GM12878 (cell line): ENCODE results near the gene DAPK2. TPM values are rescaled to one million over a fixed set of nuclear protein-coding genes. Genes with fewer than 3 reads are reported as not detected.

Experiments used
- ATAC-seq: fragments of 200-7000 bp; cut with Tn5 transposase; 3 replicates; pipeline ENCODE4 v1.9.1; 2020; ENCODE audit warnings: mild to moderate bottlenecking, moderate library complexity
- BruUV-seq: library from RNA; stranded (reverse); fragments of 400-500 nt; replicated peaks from 2 replicates; lab custom pipeline; 2021; lab: Mats Ljungman, UMichigan
- CTCF ChIA-PET: fragments of 300-600 bp; sonication (Branson Sonifier 250); formaldehyde crosslinking; extraction: SDS; loops from one replicate; lab custom pipeline; 2021; ENCODE audit warnings: inconsistent platforms; lab: Yijun Ruan, JAX
- POLR2A ChIA-PET: fragments of 350-600 bp; formaldehyde crosslinking; extraction: SDS; loops from one replicate; lab custom pipeline; 2021; ENCODE audit warnings: inconsistent platforms; lab: Charles Lee
- RAD21 ChIA-PET: fragments of 300-600 bp; sonication (Branson Sonifier 250); formaldehyde crosslinking; loops from one replicate; lab custom pipeline; 2023; ENCODE audit warnings: antibody characterized with exemption; ENCODE audit not compliant: unreplicated experiment; lab: Charles Lee
- SMC1A ChIA-PET: fragments of 300-600 bp; sonication (Branson Sonifier 250); formaldehyde crosslinking; loops from one replicate; lab custom pipeline; 2023; ENCODE audit not compliant: unreplicated experiment, uncharacterized antibody; lab: Charles Lee
- DNase-seq: peaks from one replicate; pipeline ENCODE4 v3.0.0-alpha.2; 2011; ENCODE audit warnings: low read depth, low spot score
- FAIRE-seq: peaks from 3 replicates; lab custom pipeline; 2011; peaks lifted over from hg19 to GRCh38; lab: Jason Lieb, UNC
- H2AFZ ChIP-seq: 2 replicates; pipeline ENCODE4 v1.6.0; 2011; ENCODE audit warnings: low read depth, low read length, control low read depth; ENCODE audit not compliant: control insufficient read depth
- H3K27ac ChIP-seq: 2 replicates; pipeline ENCODE4 v1.5.1; 2011; ENCODE audit warnings: control low read depth; ENCODE audit not compliant: control insufficient read depth, insufficient read depth
- H3K27me3 ChIP-seq, 2 experiments: replicated peaks in 1 of 2; 2 replicates each; pipeline versions ENCODE4 v1.6.0 to v1.6.1; 2011; ENCODE audit warnings: low read length in 1 of 2; ENCODE audit not compliant: control insufficient read depth in 2 of 2, insufficient read depth in 2 of 2
- H3K36me3 ChIP-seq, 2 experiments: 2 replicates each; pipeline ENCODE4 v1.5.1; 2011; ENCODE audit warnings: low read length in 1 of 2; ENCODE audit not compliant: control insufficient read depth in 2 of 2, insufficient read depth in 2 of 2
- H3K4me1 ChIP-seq: 2 replicates; pipeline ENCODE4 v1.6.1; 2011; ENCODE audit warnings: mild to moderate bottlenecking, low read length, moderate library complexity, mixed read lengths; ENCODE audit not compliant: control insufficient read depth, insufficient read depth
- H3K4me2 ChIP-seq: 2 replicates; pipeline ENCODE4 v1.6.0; 2011; ENCODE audit warnings: control low read depth; ENCODE audit not compliant: control insufficient read depth, insufficient read depth
- H3K4me3 ChIP-seq: fragments of 200-600 bp; sonication (generic); 2 replicates; pipeline ENCODE4 v1.5.1; 2016
- H3K79me2 ChIP-seq: 2 replicates; pipeline ENCODE4 v1.6.0; 2011; ENCODE audit warnings: low read length; ENCODE audit not compliant: control insufficient read depth, insufficient read depth
- H3K9ac ChIP-seq: 2 replicates; pipeline ENCODE4 v1.8.0; 2011; ENCODE audit warnings: low read length, control low read depth, mixed read lengths; ENCODE audit not compliant: control insufficient read depth, insufficient read depth
- H3K9me3 ChIP-seq: replicated peaks from 3 replicates; pipeline ENCODE4 v1.5.1; 2011; ENCODE audit warnings: mild to moderate bottlenecking, low read length; ENCODE audit not compliant: control insufficient read depth, insufficient read depth
- H4K20me1 ChIP-seq: 2 replicates; pipeline ENCODE4 v1.6.0; 2011; ENCODE audit not compliant: control insufficient read depth, insufficient read depth
- EGR1 ChIP-seq, 2 experiments: IDR thresholded peaks; 1 replicate in 1 of 2; 2 replicates in 1 of 2; pipeline ENCODE4 v1.6.1; 2011 to 2012; ENCODE audit warnings: low read depth in 2 of 2, low read length in 2 of 2, borderline replicate concordance in 1 of 2, mild to moderate bottlenecking in 1 of 2, moderate library complexity in 1 of 2
- EP300 ChIP-seq, 2 experiments: fragments of 150-350 bp in 1 of 2; IDR thresholded peaks; 2 replicates each; pipeline ENCODE4 v1.6.1; 2011 to 2012; ENCODE audit warnings: low read depth in 2 of 2, low read length in 2 of 2, borderline replicate concordance in 1 of 2, improper control_type of control experiment in 1 of 2, inconsistent platforms in 1 of 2; ENCODE audit not compliant: control insufficient read depth in 1 of 2
- JUNB ChIP-seq: IDR thresholded peaks from 2 replicates; pipeline ENCODE4 v1.6.1; 2016; ENCODE audit warnings: antibody characterized with exemption, mild to moderate bottlenecking
- KDM1A ChIP-seq: fragments of 200-600 bp; sonication (generic); IDR thresholded peaks from 2 replicates; pipeline ENCODE4 v1.6.1; 2016; ENCODE audit warnings: borderline replicate concordance
- SUZ12 ChIP-seq: fragments of 200-600 bp; sonication (generic); IDR thresholded peaks from one replicate; pipeline ENCODE4 v1.6.1; 2018; ENCODE audit warnings: antibody characterized with exemption, mild to moderate bottlenecking; ENCODE audit not compliant: unreplicated experiment
- TAF1 ChIP-seq: IDR thresholded peaks from 2 replicates; pipeline ENCODE4 v1.6.1; 2011; ENCODE audit warnings: mild to moderate bottlenecking, low read depth, low read length, borderline replicate concordance
- ZNF274 ChIP-seq: IDR thresholded peaks from one replicate; pipeline ENCODE4 v1.8.0; 2011; ENCODE audit not compliant: insufficient read length, insufficient read depth
- ZNF384 ChIP-seq: IDR thresholded peaks from 2 replicates; pipeline ENCODE4 v1.6.1; 2012; ENCODE audit warnings: low read depth, mild to moderate bottlenecking, low read length, improper control_type of control experiment, borderline replicate concordance
- WGBS: methylation state at CpG from one replicate; pipeline ENCODE4 v1.1.6; 2016; ENCODE audit warnings: low lambda C conversion rate; ENCODE audit not compliant: insufficient replicate concordance, insufficient coverage; ENCODE audit errors: missing lambda C conversion rate; 5-methylcytosine and 5-hydroxymethylcytosine counted together
- in situ Hi-C: fragments of 300-500 bp; cut with MboI; formaldehyde crosslinking; loops from 9 replicates; pipeline ENCODE4 v1.14.3; 2018; ENCODE audit warnings: mixed read lengths
- intact Hi-C: fragments of 100-400 bp; cut with micrococcal nuclease; formaldehyde crosslinking; loops from one replicate; pipeline ENCODE4 v1.14.2; 2022; ENCODE audit not compliant: unreplicated experiment
- polyA plus RNA-seq, 11 experiments: library from polyadenylated mRNA; depleted of rRNA in 4 of 11; unstranded in 6 of 11; stranded (reverse) in 5 of 11; fragments of >200 nt; fragmentation: Nextera tagmentation in 4 of 11; fragmentation: Illumina TruSeq in 1 of 11; extraction: Ambion mirVana in 4 of 11; extraction: Trizol in 1 of 11; gene quantifications; 1 replicate in 1 of 11; 2 replicates in 10 of 11; pipeline versions ENCODE4 v1.2.1 to v1.2.3, GENCODE V29; 2011 to 2016; ENCODE audit warnings: inconsistent platforms in 2 of 11, missing spikeins in 2 of 11, low read depth in 1 of 11
- total RNA-seq, 4 experiments: library from RNA; depleted of rRNA in 3 of 4; stranded (reverse); fragments of >200 nt in 3 of 4; fragmentation: Illumina TruSeq in 1 of 4; extraction: Trizol in 1 of 4; gene quantifications; 2 replicates each; pipeline versions ENCODE4 v1.2.1 to v1.2.3, GENCODE V29; 2013 to 2021
- TF ChIP-seq, protein P1 (sequence below): IDR thresholded peaks from 2 replicates; pipeline ENCODE4 v1.6.1; 2012; ENCODE audit warnings: low read depth, low read length, improper control_type of control experiment
- TF ChIP-seq, protein P2 (sequence below): fragments of 450-650 bp; IDR thresholded peaks from 2 replicates; pipeline ENCODE4 v1.6.1; 2016; ENCODE audit warnings: mild to moderate bottlenecking
- TF ChIP-seq, protein P3 (sequence below): IDR thresholded peaks from 2 replicates; pipeline ENCODE4 v1.6.1; 2011; ENCODE audit warnings: low read depth, mild to moderate bottlenecking, low read length, moderate library complexity, borderline replicate concordance; ENCODE audit errors: extremely low read depth
- TF ChIP-seq, protein P4 (sequence below): fragments of 450-650 bp; IDR thresholded peaks from 2 replicates; pipeline ENCODE4 v1.6.1; 2018; ENCODE audit warnings: mild to moderate bottlenecking, low read depth, moderate library complexity; ENCODE audit not compliant: partially characterized antibody

Gene DAPK2
- total and polyA plus RNA-seq, 10 of the 15 experiments (the other 5 are each of a cell fraction or from before 2014, with no cell fraction given) = 0.69 to 8.4 (median 4.1) TPM

DNA sequence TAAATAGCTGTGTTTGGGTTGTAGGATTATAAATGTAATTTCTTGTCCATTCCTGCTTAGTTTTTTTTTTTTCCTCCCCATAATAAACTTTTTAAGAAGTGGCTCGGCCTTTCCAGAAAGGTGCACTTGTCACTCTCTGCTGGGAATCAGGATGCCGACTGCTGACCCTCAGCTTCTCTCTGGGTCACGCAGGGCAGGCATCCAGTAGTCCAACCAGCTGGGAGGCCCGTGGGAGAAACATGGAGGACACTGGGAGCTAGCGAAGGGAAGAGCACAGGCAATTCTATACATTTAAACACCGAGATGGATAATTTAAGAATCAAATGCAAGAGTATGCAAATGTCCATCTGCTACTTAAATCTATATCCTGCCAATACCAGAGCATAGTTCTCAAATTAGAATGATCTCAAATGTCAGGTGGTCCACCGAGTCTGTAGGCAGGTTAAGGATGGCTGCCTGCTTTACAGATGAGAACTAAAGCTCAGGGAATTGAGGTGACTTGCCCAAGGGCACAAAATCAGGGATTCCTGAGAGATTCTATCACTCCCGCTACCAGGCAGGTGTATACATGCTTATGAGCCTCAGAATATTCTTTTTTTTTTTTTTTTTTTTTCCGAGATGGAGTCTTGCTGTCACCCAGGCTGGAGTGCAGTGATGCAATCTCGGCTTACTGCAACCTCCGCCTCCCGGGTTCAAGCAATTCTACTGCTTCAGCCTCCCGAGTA, 64.5 kb downstream of the DAPK2 start (continued):
- TF ChIP-seq EGR1 (IDR thresholded peaks at IDR 0.05; ENCODE audit: borderline replicate concordance in 1 of 2, low read depth in 2 of 2, low read length in 2 of 2) = no peak
- TF ChIP-seq KDM1A = no peak
- no peak for TF ChIP-seq TAF1
- TF ChIP-seq SUZ12 = no peak
- TF ChIP-seq, protein P1, sequence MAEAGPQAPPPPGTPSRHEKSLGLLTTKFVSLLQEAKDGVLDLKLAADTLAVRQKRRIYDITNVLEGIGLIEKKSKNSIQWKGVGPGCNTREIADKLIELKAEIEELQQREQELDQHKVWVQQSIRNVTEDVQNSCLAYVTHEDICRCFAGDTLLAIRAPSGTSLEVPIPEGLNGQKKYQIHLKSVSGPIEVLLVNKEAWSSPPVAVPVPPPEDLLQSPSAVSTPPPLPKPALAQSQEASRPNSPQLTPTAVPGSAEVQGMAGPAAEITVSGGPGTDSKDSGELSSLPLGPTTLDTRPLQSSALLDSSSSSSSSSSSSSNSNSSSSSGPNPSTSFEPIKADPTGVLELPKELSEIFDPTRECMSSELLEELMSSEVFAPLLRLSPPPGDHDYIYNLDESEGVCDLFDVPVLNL = no peak
- TF ChIP-seq JUNB = no peak
- TF ChIP-seq ZNF384 = no peak
- TF ChIP-seq ZNF274 = no peak
- TF ChIP-seq, protein P2, sequence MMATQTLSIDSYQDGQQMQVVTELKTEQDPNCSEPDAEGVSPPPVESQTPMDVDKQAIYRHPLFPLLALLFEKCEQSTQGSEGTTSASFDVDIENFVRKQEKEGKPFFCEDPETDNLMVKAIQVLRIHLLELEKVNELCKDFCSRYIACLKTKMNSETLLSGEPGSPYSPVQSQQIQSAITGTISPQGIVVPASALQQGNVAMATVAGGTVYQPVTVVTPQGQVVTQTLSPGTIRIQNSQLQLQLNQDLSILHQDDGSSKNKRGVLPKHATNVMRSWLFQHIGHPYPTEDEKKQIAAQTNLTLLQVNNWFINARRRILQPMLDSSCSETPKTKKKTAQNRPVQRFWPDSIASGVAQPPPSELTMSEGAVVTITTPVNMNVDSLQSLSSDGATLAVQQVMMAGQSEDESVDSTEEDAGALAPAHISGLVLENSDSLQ = no peak

DNA sequence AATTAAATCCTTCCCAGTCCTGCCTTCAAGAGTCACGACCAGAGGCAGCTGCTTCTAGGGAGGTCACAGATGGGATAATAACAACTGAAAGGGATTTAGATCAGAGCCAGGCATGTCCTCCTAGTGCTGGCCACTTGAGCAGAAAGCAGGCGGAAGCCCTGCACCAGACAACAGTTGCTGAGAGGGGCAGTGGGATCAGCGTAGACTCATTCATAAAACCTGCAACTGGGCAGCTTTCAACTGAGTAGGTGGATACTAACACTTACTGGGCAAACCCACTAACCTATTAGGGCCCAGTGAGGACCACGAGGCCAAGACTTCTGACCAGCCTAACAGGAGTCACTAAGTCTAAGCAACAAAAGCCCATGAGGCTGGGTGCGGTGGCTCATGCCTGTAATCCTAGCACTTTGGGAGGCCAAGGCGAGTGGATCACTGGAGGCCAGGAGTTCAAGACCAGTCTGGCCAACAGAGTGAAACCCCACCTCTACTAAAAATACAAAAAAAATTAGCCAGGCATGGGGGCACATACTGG, 67.0 kb downstream of the DAPK2 start:
- CTCF ChIA-PET = interaction anchor here (0.9 to 9.1 kb wide), 4 partner anchors 31 to 227 kb away, joined by 3 to 93 read pairs (median 6); no protein-coding TSS in a partner anchor
- no peak for FAIRE-seq
- TF ChIP-seq, protein P3, sequence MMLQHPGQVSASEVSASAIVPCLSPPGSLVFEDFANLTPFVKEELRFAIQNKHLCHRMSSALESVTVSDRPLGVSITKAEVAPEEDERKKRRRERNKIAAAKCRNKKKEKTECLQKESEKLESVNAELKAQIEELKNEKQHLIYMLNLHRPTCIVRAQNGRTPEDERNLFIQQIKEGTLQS = no peak
- TF ChIP-seq, protein P4, sequence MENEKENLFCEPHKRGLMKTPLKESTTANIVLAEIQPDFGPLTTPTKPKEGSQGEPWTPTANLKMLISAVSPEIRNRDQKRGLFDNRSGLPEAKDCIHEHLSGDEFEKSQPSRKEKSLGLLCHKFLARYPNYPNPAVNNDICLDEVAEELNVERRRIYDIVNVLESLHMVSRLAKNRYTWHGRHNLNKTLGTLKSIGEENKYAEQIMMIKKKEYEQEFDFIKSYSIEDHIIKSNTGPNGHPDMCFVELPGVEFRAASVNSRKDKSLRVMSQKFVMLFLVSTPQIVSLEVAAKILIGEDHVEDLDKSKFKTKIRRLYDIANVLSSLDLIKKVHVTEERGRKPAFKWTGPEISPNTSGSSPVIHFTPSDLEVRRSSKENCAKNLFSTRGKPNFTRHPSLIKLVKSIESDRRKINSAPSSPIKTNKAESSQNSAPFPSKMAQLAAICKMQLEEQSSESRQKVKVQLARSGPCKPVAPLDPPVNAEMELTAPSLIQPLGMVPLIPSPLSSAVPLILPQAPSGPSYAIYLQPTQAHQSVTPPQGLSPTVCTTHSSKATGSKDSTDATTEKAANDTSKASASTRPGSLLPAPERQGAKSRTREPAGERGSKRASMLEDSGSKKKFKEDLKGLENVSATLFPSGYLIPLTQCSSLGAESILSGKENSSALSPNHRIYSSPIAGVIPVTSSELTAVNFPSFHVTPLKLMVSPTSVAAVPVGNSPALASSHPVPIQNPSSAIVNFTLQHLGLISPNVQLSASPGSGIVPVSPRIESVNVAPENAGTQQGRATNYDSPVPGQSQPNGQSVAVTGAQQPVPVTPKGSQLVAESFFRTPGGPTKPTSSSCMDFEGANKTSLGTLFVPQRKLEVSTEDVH = no peak
- no peak for TF ChIP-seq EP300 (IDR thresholded peaks at IDR 0.05; ENCODE audit: borderline replicate concordance in 1 of 2, control insufficient read depth in 1 of 2, low read depth in 2 of 2, low read length in 2 of 2)

More for the DNA sequence above, 67.0 kb downstream of the DAPK2 start:
- 52% methylated on average over 6 of the region's 6 CpGs for WGBS
- intact Hi-C loops (no loop called here), in situ Hi-C loops (no loop called here)
- SMC1A ChIA-PET = interaction anchor here (0.6 to 7.0 kb wide), 5 partner anchors 10 to 229 kb away, joined by 3 to 70 read pairs (median 6); no protein-coding TSS in a partner anchor
- POLR2A ChIA-PET = no interaction called here
- H2AFZ ChIP-seq = no peak overlapping the region
- H3K36me3 ChIP-seq = peaks cover 0 to 4% of the 10 kb centered on the region in 2 experiments; a peak in 2 of 4 replicates
- ATAC-seq (no peak), DNase-seq (no peak)
- no peaks in the 10 kb centered on the region; the same call in 1 of the 2 replicates for H3K79me2 ChIP-seq
- RAD21 ChIA-PET = interaction anchor here (0.5 to 11.2 kb wide), 3 partner anchors 8 to 178 kb away, joined by 3 to 102 read pairs (median 3); no protein-coding TSS in a partner anchor
- peaks cover 14% of the 10 kb centered on the region for H3K4me1 ChIP-seq
- no peak overlapping the region for H3K27ac ChIP-seq
- H3K27me3 ChIP-seq = no peaks in the 10 kb centered on the region
- H3K4me2 ChIP-seq = no peak overlapping the region
- no TSS peak for BruUV-seq
- H3K4me3 ChIP-seq = no peak overlapping the region
- no peak overlapping the region for H3K9ac ChIP-seq
- no peaks in the 10 kb centered on the region for H4K20me1 ChIP-seq
- no peaks in the 10 kb centered on the region for H3K9me3 ChIP-seq
